Calu3 (cell line): Measurements from ENCODE around the gene KRT8. TPM values are rescaled to one million over a fixed set of nuclear protein-coding genes. Genes with fewer than 3 reads are reported as not detected.

Source experiments
- BruUV-seq: library from RNA; stranded (reverse); fragments of 400-500 nt; replicated peaks from 2 replicates; lab custom pipeline; 2021; lab: Mats Ljungman, UMichigan
- CTCF ChIA-PET: fragments of 300-600 bp; sonication (Branson Sonifier 250); formaldehyde crosslinking; loops from one replicate; lab custom pipeline; 2022; ENCODE audit warnings: antibody characterized with exemption; lab: Charles Lee
- DNase-seq: peaks from one replicate; pipeline ENCODE4 v3.0.0; 2022
- H3K27ac Mint-ChIP-seq: one replicate; pipeline ENCODE4 v1.8.0; 2022; ENCODE audit warnings: mixed read lengths; ENCODE audit not compliant: unreplicated experiment
- H3K27me3 Mint-ChIP-seq: one replicate; pipeline ENCODE4 v1.8.0; 2022; ENCODE audit warnings: mixed read lengths; ENCODE audit not compliant: unreplicated experiment
- H3K36me3 Mint-ChIP-seq: one replicate; pipeline ENCODE4 v1.8.0; 2022; ENCODE audit warnings: mild to moderate bottlenecking, moderate library complexity, mixed read lengths; ENCODE audit not compliant: insufficient read depth, unreplicated experiment
- H3K4me1 Mint-ChIP-seq: one replicate; pipeline ENCODE4 v1.8.0; 2022; ENCODE audit warnings: mild to moderate bottlenecking, low read depth, mixed read lengths; ENCODE audit not compliant: unreplicated experiment
- H3K4me3 Mint-ChIP-seq: one replicate; pipeline ENCODE4 v1.8.0; 2022; ENCODE audit warnings: mild to moderate bottlenecking, low read depth, moderate library complexity, mixed read lengths; ENCODE audit not compliant: unreplicated experiment
- H3K9me3 Mint-ChIP-seq: one replicate; pipeline ENCODE4 v1.8.0; 2022; ENCODE audit warnings: low read depth, mixed read lengths; ENCODE audit not compliant: unreplicated experiment
- CTCF ChIP-seq: fragments of 200-600 bp; IDR thresholded peaks from one replicate; pipeline ENCODE4 v1.8.0; 2022; ENCODE audit warnings: antibody characterized with exemption; ENCODE audit not compliant: unreplicated experiment
- intact Hi-C: fragments of 100-400 bp; cut with micrococcal nuclease; formaldehyde crosslinking; loops from one replicate; pipeline ENCODE4 v1.10.0; 2022; ENCODE audit not compliant: unreplicated experiment
- total RNA-seq: library from RNA; stranded (reverse); gene quantifications from 2 replicates; pipeline ENCODE4 v1.2.3, GENCODE V29; 2022

The KRT8 gene
- total RNA-seq, 1 experiment from 2014 or later = 2,474 TPM

- no TSS peak for BruUV-seq
- Mint-ChIP-seq H3K9me3 (no peaks in the 10 kb centered on the region), H3K36me3 (peaks cover 100% of the 10 kb centered on the region), H3K4me3 (peak overlapping the region; percentile 76), H3K27ac (peak overlapping the region; percentile 87), H3K4me1 (peaks cover 39% of the 10 kb centered on the region), H3K27me3 (no peaks in the 10 kb centered on the region)
- no peak for TF ChIP-seq CTCF
- CTCF ChIA-PET = interaction anchor here (1.7 to 4.3 kb wide), 2 partner anchors 16 to 26 kb away, joined by 8 to 23 read pairs; no protein-coding TSS in a partner anchor
- intact Hi-C loops = no loop called here
- no peak for DNase-seq
Measured at GRCh38 chr12:52900896-52901714, 3.8 kb downstream of the KRT8 start.

DNA sequence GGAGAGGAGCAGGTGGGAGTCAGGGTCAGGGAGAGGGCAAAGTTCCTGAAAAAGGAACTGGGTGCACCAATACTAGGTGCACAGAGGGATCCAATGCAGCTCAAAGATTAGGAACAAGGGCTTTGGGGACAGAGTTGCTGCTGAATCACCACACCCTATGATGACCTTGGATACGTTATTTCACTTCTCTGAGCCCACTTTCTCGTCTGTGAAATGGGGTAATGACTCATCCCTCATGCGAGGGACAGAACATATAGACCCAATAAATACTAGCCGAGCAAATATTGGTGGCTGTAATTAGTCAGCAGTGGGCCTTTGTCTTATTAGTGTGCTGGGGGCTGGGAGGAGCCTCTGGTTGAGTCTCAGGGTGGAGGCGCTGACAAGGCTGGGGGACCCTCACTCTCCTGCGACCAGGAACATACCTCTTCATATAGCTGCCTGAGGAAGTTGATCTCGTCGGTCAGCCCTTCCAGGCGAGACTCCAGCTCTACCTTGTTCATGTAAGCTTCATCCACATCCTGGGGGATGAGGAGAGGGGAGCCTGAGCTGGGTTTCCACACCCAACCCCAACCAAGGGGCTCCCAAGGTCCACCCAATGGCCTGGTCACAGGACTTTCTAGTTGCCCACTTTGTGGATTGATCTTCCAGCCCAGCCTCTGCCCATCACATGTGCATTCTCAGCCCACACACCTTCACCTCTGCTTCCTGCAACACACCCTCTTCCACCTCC, 4.5 kb downstream of the KRT8 start:
- H3K4me1 Mint-ChIP-seq = peaks cover 40% of the 10 kb centered on the region
- peak overlapping the region; percentile 76 for H3K4me3 Mint-ChIP-seq
- H3K36me3 Mint-ChIP-seq = peaks cover 100% of the 10 kb centered on the region
- CTCF ChIA-PET = no interaction called here
- H3K9me3 Mint-ChIP-seq = no peaks in the 10 kb centered on the region
- no peak for DNase-seq
- intact Hi-C loops = no loop called here
- H3K27ac Mint-ChIP-seq = peak overlapping the region; percentile 87
- no peak for TF ChIP-seq CTCF
- BruUV-seq = no TSS peak
- no peaks in the 10 kb centered on the region for H3K27me3 Mint-ChIP-seq

DNA sequence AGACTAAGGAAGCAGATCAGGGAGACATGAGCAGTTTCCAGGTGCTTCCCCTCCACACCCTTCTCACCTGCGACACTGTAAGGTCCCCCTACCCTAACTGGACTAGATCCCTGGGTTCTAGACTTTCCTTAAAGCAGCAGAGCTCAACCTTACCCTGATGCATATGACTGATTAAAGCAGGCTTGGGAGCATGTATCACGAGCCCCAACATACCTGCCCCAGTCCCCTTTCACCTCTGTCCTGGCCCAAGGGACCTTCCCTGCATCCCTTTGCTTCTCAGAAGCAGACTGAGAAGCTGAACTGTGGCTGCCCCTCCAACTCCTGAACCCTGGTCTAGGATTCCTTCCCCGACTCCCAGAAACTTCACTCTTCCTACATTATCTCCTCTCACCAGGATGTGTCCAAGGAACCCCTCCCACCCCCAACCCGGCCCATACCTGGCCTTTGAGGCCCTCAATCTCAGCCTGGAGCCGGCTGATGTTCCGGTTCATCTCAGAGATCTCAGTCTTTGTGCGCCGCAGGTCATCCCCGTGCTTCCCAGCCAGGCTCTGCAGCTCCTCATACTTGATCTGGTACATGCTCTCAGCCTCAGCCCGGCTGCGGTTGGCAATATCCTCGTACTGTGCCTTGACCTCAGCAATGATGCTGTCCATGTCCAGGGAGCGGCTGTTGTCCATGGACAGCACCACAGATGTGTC, 5.4 kb downstream of the KRT8 start:
- intact Hi-C loops = loop anchor here (5.0 kb wide), 1 partner anchor 73 kb away; no protein-coding TSS in a partner anchor
- Mint-ChIP-seq H3K27me3 (no peaks in the 10 kb centered on the region), H3K27ac (peak overlapping the region; percentile 87), H3K4me1 (peaks cover 40% of the 10 kb centered on the region), H3K4me3 (peak overlapping the region; percentile 76), H3K36me3 (peaks cover 100% of the 10 kb centered on the region), H3K9me3 (no peaks in the 10 kb centered on the region)
- DNase-seq = no peak
- CTCF ChIA-PET = interaction anchor here (1.1 kb wide), 2 partner anchors 27 to 52 kb away, joined by 3 to 4 read pairs; no protein-coding TSS in a partner anchor
- BruUV-seq = no TSS peak
- TF ChIP-seq CTCF = no peak
